AG04450 (cell line): ENCODE results near the gene SS18. TPM values are rescaled to one million over a fixed set of nuclear protein-coding genes. Genes with fewer than 3 reads are reported as not detected.

Experiments used
- CTCF ChIA-PET: fragments of 300-600, 350-600 bp; formaldehyde crosslinking; extraction: SDS; loops from one replicate; lab custom pipeline; 2022; ENCODE audit warnings: antibody characterized with exemption, inconsistent platforms; lab: Charles Lee
- POLR2A ChIA-PET: fragments of 350-600 bp; formaldehyde crosslinking; extraction: SDS; loops from one replicate; lab custom pipeline; 2021; ENCODE audit warnings: antibody characterized with exemption, inconsistent platforms; lab: Yijun Ruan, JAX
- DNase-seq: peaks from one replicate; pipeline ENCODE4 v3.0.0-alpha.2; 2011; ENCODE audit warnings: low read depth, low spot score
- H3K27ac ChIP-seq: one replicate; pipeline ENCODE4 v1.5.1; 2012; ENCODE audit warnings: low read depth, low read length, control low read depth
- H3K27me3 ChIP-seq: one replicate; pipeline ENCODE4 v1.6.0; 2012; ENCODE audit warnings: low read length; ENCODE audit not compliant: control insufficient read depth, insufficient read depth
- H3K4me3 ChIP-seq: 2 replicates; pipeline ENCODE4 v1.5.1; 2011; ENCODE audit warnings: mild to moderate bottlenecking, low read depth, low read length, control low read depth
- H3K9me3 ChIP-seq: 2 replicates; pipeline ENCODE4 v1.5.1; 2012; ENCODE audit warnings: low read length; ENCODE audit not compliant: control insufficient read depth, insufficient read depth
- polyA plus RNA-seq: library from polyadenylated mRNA; depleted of rRNA; stranded (reverse); fragments of >200 nt; gene quantifications from 2 replicates; pipeline ENCODE4 v1.2.3, GENCODE V29; 2011
- TF ChIP-seq, protein P1 (sequence below): IDR thresholded peaks from 2 replicates; pipeline ENCODE4 v1.5.1; 2011; ENCODE audit warnings: low read depth, low read length, control low read depth, inconsistent platforms

Gene SS18
- polyA plus RNA-seq, 1 experiment: 126 TPM

DNA sequence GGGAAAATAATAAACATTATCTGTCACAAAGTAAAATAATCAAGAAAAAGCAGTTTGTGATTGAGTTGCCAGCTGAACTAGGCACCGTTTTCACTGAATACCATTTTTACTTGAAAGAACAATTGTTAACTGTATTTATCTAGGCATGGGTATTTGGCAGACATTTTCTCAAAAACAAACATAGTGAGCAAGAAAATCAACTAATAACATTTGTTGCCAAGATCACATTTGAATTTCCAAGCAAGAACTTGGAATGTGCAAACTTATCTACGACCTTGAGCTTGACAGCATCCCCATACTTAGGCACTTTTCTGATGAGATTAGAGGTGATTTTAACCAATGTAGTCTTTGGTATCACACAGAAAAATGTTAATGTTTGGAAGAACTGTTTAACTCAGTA is 16.7 kb downstream of the SS18 start:
- CTCF ChIA-PET: no interaction called here
- TF ChIP-seq, protein P1, sequence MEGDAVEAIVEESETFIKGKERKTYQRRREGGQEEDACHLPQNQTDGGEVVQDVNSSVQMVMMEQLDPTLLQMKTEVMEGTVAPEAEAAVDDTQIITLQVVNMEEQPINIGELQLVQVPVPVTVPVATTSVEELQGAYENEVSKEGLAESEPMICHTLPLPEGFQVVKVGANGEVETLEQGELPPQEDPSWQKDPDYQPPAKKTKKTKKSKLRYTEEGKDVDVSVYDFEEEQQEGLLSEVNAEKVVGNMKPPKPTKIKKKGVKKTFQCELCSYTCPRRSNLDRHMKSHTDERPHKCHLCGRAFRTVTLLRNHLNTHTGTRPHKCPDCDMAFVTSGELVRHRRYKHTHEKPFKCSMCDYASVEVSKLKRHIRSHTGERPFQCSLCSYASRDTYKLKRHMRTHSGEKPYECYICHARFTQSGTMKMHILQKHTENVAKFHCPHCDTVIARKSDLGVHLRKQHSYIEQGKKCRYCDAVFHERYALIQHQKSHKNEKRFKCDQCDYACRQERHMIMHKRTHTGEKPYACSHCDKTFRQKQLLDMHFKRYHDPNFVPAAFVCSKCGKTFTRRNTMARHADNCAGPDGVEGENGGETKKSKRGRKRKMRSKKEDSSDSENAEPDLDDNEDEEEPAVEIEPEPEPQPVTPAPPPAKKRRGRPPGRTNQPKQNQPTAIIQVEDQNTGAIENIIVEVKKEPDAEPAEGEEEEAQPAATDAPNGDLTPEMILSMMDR: no peak
- Histone ChIP-seq H3K27ac (no peak overlapping the region), H3K9me3 (peaks cover 4% of the 10 kb centered on the region; the same call in 1 of the 2 replicates), H3K27me3 (no peaks in the 10 kb centered on the region), H3K4me3 (no peak overlapping the region)
- POLR2A ChIA-PET: no interaction called here
- no peak for DNase-seq

DNA sequence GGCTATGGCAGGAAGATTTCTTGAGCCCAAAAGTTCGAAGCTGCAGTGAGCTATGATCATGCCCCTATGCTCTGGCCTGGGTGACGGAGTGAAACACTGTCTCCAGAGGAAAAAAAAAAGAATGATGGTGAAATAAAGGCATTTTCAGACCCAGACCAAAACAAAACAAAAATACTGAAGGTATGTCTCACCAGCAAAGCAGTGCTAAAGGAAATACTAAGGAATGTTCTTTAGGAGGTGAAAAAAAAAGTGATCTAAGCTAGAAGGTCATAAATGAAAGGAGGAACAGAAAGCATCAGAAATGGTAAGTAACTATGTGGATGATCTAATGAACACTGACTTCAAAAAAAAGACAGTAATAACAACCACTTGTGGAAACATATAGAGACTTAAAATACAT is 18.7 kb downstream of the SS18 start:
- Histone ChIP-seq H3K27ac (no peak overlapping the region), H3K4me3 (no peak overlapping the region), H3K27me3 (no peaks in the 10 kb centered on the region), H3K9me3 (peaks cover 4% of the 10 kb centered on the region; the same call in 1 of the 2 replicates)
- POLR2A ChIA-PET: no interaction called here
- CTCF ChIA-PET: interaction anchor here (1.0 kb wide), 1 partner anchor 12 kb away, joined by 4 read pairs; no protein-coding TSS in a partner anchor
- DNase-seq: no peak
- TF ChIP-seq, protein P1: no peak

DNA sequence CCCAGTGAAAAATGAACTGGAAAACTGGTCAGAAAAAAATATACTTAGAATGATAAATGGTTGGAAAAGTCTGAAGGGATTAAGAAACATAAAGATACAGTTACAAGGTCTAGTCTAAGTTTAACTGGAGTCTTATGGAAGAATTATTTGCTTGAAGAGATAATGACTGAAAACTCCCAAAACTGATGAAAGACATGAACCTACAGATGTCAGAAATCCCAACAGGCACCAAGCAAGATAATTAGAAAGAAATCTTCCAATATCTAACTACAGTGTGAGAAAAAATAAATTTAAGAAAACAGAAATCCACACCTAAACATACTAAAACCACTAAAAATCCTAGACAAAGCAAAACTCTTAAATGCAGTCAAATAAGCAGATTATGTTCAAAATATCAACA is 19.4 kb downstream of the SS18 start:
- H3K27me3 ChIP-seq: no peaks in the 10 kb centered on the region
- no peak for DNase-seq
- H3K27ac ChIP-seq: no peak overlapping the region
- H3K9me3 ChIP-seq: peaks cover 4% of the 10 kb centered on the region; the same call in 1 of the 2 replicates
- ChIA-PET POLR2A (no interaction called here), CTCF (no interaction called here)
- TF ChIP-seq, protein P1: no peak
- no peak overlapping the region for H3K4me3 ChIP-seq

DNA sequence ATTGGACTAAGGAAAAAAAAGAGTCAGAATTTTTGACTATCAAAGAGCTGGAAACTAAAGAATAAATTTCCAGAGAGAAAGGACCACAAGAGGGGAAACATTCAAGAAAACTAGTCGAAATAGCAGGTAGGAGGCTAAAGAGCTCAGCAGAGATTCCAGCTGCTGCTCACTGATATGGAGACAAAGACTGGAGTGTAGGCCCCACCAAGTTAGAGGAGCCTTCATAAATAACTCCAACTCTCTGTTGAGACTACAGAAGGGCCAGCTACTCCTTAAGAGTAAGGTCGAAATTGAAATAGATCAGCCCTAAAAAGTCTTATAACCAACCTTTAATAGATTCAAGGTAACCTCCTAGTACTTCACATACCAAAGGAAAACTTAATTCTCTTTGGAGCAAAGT is 31.1 kb downstream of the SS18 start:
- TF ChIP-seq, protein P1: no peak
- no peak for DNase-seq
- Histone ChIP-seq H3K27me3 (no peaks in the 10 kb centered on the region), H3K27ac (no peak overlapping the region), H3K9me3 (no peaks in the 10 kb centered on the region), H3K4me3 (no peak overlapping the region)
- ChIA-PET POLR2A (no interaction called here), CTCF (interaction anchor here (0.7 kb wide), 1 partner anchor 13 kb away, joined by 4 read pairs; no protein-coding TSS in a partner anchor)

DNA sequence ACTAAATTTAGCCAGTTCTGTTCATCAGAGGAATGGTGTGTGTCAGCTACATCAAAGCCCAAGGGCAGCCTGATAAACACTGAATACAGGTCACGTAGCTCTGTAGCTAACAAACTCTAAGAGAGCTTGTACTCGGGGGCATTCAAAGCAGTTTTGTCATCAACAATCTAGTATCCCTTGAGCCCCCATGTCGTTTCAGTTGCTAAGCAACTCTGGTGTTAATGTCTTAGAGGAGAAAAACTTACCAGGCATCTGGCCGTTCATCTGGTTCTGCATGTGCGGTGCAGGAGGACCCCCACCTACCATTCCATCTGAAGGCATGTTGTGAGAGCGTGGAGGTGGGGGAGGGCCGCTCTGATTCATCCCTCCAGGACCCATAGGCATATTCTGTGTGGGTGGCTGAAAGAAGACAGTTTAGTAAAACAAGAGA is 33.1 kb downstream of the SS18 start:
- POLR2A ChIA-PET: no interaction called here
- Histone ChIP-seq H3K4me3 (no peak overlapping the region), H3K9me3 (no peaks in the 10 kb centered on the region), H3K27me3 (no peaks in the 10 kb centered on the region), H3K27ac (no peak overlapping the region)
- TF ChIP-seq, protein P1: no peak
- peak; percentile 10 for DNase-seq
- CTCF ChIA-PET: no interaction called here
